Vagina (tissue), 2 donors: Measurements from ENCODE around the gene TMEM37.

Experiments used
- CTCF ChIP-seq, 3 experiments: fragments of 450-650 bp in 2 of 3; fragments of 200-600 bp in 1 of 3; sonication (generic) in 1 of 3; IDR thresholded peaks; one replicate each; pipeline ENCODE4 v1.5.1; 2017 to 2019; ENCODE audit warnings: antibody characterized with exemption in 3 of 3, mild to moderate bottlenecking in 2 of 3, moderate library complexity in 2 of 3
- POLR2A ChIP-seq, 2 donors: fragments of 450-650 bp; IDR thresholded peaks; one replicate each; pipeline ENCODE4 v1.6.1; 2017; ENCODE audit warnings: antibody characterized with exemption in 2 of 2, mild to moderate bottlenecking in 2 of 2, moderate library complexity in 2 of 2
- POLR2AphosphoS5 ChIP-seq, 2 donors: sonication (generic); formaldehyde crosslinking; IDR thresholded peaks; one replicate each; pipeline ENCODE4 v1.9.0; 2017; ENCODE audit warnings: antibody characterized with exemption in 2 of 2, mild to moderate bottlenecking in 2 of 2, low read depth in 1 of 2; ENCODE audit not compliant: insufficient read depth in 1 of 2

- TF ChIP-seq POLR2A (IDR thresholded peaks at IDR 0.05) (no peak), CTCF (IDR thresholded peaks at IDR 0.05) (no peak), POLR2AphosphoS5 (IDR thresholded peaks at IDR 0.05; ENCODE audit: insufficient read depth in 1 of 2, low read depth in 1 of 2) (no peak)
Observed at GRCh38 chr2:119402106-119402505, 29.5 kb upstream of the TMEM37 start.
